LoVo (cell line): ENCODE measurements around the gene LRRC74B.

ENCODE experiments used
- DNase-seq: peaks from one replicate; pipeline ENCODE4 v3.0.0-alpha.2; 2016; ENCODE audit warnings: low spot score

The LRRC74B gene

DNA sequence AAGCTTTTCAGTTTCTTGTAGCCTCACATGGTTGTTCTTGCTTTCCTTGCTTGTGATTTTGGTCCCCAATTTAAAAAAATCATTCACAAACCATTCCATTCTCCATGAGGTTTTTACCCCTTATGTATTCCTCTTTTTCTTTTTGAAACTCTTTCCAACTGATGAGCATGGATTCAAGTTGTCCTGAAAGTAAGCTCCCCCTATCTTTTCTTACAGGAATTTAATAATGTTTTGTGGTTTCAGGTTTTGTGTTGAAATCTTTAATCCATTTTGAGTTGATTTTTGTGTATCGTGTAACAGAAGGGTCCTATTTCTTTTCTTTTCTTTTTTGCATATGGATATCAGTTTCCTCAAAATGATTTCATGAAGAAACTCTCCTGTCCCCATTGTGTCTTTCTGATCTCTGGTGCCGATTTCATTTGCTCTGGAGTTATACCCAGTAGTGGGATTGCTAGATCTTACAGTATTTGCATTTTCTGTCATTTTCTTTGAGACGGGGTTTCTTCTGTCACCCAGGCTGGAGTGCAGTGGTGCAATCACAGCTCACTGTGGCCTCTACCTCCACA lies 58.5 kb downstream of the LRRC74B start:
- DNase-seq, result no peak

DNA sequence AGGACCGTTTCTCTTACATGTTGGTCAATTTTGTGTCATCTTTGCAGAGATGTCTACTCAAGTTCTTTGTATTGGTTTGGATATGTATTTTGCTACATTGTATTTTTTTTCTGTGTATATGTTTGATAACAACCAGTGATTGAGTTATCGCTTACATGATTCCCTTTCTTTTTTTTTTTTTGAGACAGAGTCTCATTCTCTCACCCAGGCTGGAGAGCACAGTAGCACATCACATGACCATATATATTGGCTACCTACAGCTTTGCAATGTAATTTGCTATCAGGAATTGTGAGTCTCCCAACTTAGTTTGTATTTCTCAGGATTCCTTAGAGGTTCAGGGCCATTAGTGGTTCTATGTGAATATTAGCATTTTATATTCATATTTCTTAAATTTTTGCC lies 59.5 kb downstream of the LRRC74B start:
- no peak for DNase-seq

DNA sequence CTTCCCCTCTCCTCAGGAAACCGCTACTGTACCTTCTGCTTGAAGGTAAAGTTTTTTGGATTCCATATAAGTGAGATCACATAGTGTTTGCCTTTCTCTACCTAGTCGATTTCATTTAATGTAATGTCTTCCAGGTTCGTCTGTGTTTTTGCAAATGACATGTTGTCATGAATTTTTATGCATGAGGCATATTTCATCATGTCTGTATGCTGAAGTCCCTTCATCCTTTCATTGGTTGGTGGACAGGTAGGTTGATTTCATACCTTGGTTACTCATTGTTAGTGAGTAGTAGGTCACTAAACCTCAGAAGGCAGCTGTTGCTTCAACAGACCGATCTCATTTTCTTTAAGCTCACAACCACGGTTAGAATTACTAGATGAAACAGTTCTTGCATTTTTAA lies 60.3 kb downstream of the LRRC74B start:
- DNase-seq, result no peak

DNA sequence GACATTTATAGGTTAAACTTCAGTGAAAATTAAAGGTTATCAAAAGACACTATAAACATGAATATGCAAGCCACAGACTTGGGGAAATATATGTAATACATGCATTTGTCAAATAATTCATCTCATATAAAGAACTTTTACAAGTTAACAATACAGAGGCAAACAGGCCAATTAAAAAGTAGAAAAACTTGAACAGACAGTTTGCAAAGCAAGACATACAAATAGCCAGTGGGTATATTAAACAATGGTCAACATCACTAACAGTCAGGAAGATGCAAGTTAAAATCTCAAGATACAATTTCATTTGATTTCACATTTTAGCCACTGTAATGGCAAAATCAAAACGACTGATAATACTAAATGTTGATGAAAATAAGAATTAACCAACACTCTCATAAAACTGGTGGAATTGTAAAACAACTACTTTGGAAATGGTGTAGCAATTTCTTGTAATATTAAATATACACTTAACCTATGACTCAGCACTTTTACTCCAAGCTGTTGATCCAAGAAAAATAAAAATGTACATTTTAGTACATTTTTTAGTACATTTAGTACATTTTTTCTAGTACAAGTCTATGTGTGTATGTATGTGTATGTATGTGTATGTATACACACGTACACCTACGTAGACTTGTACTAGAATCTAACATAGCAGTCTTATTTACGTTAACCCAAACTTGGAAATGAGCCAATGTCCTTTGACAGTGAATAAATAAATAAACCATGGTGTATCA lies 62.8 kb downstream of the LRRC74B start:
- no peak for DNase-seq
